Endodermal cell (in vitro differentiated cells): Measurements from ENCODE around the gene PRMT7. TPM values are rescaled to one million over a fixed set of nuclear protein-coding genes. Genes with fewer than 3 reads are reported as not detected.

Experiments
- DNase-seq: peaks from one replicate; pipeline ENCODE4 v3.0.0-alpha.2; 2017
- H3K27ac ChIP-seq: 2 replicates; pipeline ENCODE4 v1.5.1; 2013; ENCODE audit warnings: mild to moderate bottlenecking, low read depth, low read length, moderate library complexity
- H3K27me3 ChIP-seq: 2 replicates; pipeline ENCODE4 v1.6.1; 2013; ENCODE audit warnings: mild to moderate bottlenecking, low read length, moderate library complexity; ENCODE audit not compliant: insufficient read depth, control insufficient read depth, poor library complexity, severe bottlenecking
- H3K36me3 ChIP-seq: 2 replicates; pipeline ENCODE4 v1.7.0; 2013; ENCODE audit warnings: mild to moderate bottlenecking, low read length, moderate library complexity; ENCODE audit not compliant: control insufficient read depth, insufficient read depth
- H3K4me1 ChIP-seq: one replicate; pipeline ENCODE4 v1.7.0; 2013; ENCODE audit warnings: low read length; ENCODE audit not compliant: control insufficient read depth, insufficient read depth
- H3K4me3 ChIP-seq: 2 replicates; pipeline ENCODE4 v1.5.1; 2013; ENCODE audit warnings: mild to moderate bottlenecking, low read length, moderate library complexity
- H3K9ac ChIP-seq: 2 replicates; pipeline ENCODE4 v1.6.1; 2013; ENCODE audit warnings: mild to moderate bottlenecking, low read length, moderate library complexity; ENCODE audit not compliant: poor library complexity, severe bottlenecking; ENCODE audit errors: extremely low read depth
- H3K9me3 ChIP-seq: 2 replicates; pipeline ENCODE4 v1.6.1; 2013; ENCODE audit warnings: mild to moderate bottlenecking, low read length, moderate library complexity; ENCODE audit not compliant: control insufficient read depth
- H3K27ac Mint-ChIP-seq: 2 replicates; pipeline ENCODE4 v1.8.0; 2020; ENCODE audit warnings: mixed read lengths
- H3K27me3 Mint-ChIP-seq: 2 replicates; pipeline ENCODE4 v1.8.0; 2021; ENCODE audit warnings: mild to moderate bottlenecking, mixed read lengths; ENCODE audit not compliant: insufficient read depth
- H3K36me3 Mint-ChIP-seq: 2 replicates; pipeline ENCODE4 v1.8.0; 2020; ENCODE audit warnings: low read depth, mixed read lengths
- H3K4me1 Mint-ChIP-seq: 2 replicates; pipeline ENCODE4 v1.8.0; 2020; ENCODE audit warnings: mixed read lengths
- H3K4me3 Mint-ChIP-seq: 2 replicates; pipeline ENCODE4 v1.8.0; 2020; ENCODE audit warnings: mild to moderate bottlenecking, moderate library complexity, mixed read lengths
- H3K9me3 Mint-ChIP-seq: 2 replicates; pipeline ENCODE4 v1.8.0; 2020; ENCODE audit warnings: mild to moderate bottlenecking, mixed read lengths
- WGBS, 2 experiments: methylation state at CpG; one replicate each; pipeline versions ENCODE4 v1.1.5 to v1.1.7; 2013; ENCODE audit warnings: missing lambda C conversion rate in 2 of 2, mixed read lengths in 1 of 2; ENCODE audit not compliant: insufficient coverage in 1 of 2, insufficient read length in 1 of 2; 5-methylcytosine and 5-hydroxymethylcytosine counted together
- total RNA-seq, 2 donors: library from RNA; stranded (reverse); fragmentation: NEBNext Ultra II Directional in 1 of 2; extraction: Animal tissue kit (Norgen Biotek cat#: 25700) in 1 of 2; gene quantifications; 2 replicates in 1 of 2; 3 replicates in 1 of 2; pipeline ENCODE4 v1.2.1, GENCODE V29; 2021
- TF ChIP-seq, protein P1 (sequence below): fragments of 200-600 bp; sonication (generic); conservative IDR thresholded peaks from 2 replicates; pipeline ENCODE4 v1.5.0; 2021; ENCODE audit warnings: antibody characterized with exemption, mild to moderate bottlenecking

The PRMT7 gene
- total RNA-seq, 2 donors from 2014 or later, result 63.9 to 68.5 TPM

DNA sequence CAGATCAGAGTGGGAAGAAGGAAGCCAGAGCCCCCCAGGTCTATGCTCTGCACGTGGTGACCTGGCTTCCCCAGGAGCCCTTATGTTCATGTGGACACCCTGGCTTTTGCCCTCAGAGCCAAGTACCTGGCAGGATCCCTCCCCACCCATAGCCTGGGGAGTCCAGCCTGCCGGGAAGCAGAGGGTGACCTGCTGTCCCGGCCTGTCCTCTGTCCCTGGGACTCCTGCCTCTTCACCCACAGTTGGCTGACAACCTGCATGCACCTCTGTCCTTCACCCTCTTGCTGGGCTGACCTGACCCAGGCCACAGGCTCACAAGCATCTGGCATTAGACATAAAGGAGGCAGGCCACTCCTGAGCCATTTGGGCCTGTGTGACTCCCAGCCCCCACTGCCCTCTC, 77.3 kb downstream of the PRMT7 start:
- Histone ChIP-seq H3K4me3 (no peak overlapping the region), H3K27ac (no peak overlapping the region), H3K36me3 (no peaks in the 10 kb centered on the region), H3K9me3 (no peaks in the 10 kb centered on the region), H3K4me1 (peaks cover 11% of the 10 kb centered on the region), H3K9ac (no peak overlapping the region), H3K27me3 (no peaks in the 10 kb centered on the region)
- Mint-ChIP-seq H3K27ac (no peak overlapping the region), H3K4me3 (no peak overlapping the region), H3K9me3 (no peaks in the 10 kb centered on the region), H3K27me3 (no peaks in the 10 kb centered on the region), H3K36me3 (no peaks in the 10 kb centered on the region), H3K4me1 (peaks cover 51% of the 10 kb centered on the region)
- WGBS, 2 experiments, result 86 to 93% methylated on average over 3 of the region's 3 CpGs
- DNase-seq, result no peak
- TF ChIP-seq, protein P1, sequence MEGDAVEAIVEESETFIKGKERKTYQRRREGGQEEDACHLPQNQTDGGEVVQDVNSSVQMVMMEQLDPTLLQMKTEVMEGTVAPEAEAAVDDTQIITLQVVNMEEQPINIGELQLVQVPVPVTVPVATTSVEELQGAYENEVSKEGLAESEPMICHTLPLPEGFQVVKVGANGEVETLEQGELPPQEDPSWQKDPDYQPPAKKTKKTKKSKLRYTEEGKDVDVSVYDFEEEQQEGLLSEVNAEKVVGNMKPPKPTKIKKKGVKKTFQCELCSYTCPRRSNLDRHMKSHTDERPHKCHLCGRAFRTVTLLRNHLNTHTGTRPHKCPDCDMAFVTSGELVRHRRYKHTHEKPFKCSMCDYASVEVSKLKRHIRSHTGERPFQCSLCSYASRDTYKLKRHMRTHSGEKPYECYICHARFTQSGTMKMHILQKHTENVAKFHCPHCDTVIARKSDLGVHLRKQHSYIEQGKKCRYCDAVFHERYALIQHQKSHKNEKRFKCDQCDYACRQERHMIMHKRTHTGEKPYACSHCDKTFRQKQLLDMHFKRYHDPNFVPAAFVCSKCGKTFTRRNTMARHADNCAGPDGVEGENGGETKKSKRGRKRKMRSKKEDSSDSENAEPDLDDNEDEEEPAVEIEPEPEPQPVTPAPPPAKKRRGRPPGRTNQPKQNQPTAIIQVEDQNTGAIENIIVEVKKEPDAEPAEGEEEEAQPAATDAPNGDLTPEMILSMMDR, result no peak

DNA sequence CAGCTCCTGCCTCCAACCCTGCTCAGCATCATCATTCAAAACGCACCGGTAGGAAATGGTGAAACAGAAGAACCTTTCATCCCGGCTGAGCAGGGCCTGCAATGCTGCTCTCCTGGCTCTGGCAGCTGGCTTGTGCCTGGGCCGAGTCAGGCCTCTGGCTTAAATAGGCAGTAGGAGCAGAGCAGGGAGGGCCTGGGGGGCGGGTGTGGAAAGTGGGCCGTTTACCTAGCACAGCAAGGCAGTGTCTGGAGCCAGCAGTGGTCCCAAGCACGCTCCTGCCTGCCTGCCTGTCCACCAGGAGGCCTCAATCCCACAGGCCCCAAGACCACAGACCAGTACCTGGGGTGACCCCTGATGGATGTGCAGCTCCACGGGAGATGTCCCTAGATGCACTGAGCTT, 78.2 kb downstream of the PRMT7 start:
- Histone ChIP-seq H3K27ac (no peak overlapping the region), H3K27me3 (no peaks in the 10 kb centered on the region), H3K9me3 (no peaks in the 10 kb centered on the region), H3K4me1 (peaks cover 9% of the 10 kb centered on the region), H3K4me3 (no peak overlapping the region), H3K36me3 (no peaks in the 10 kb centered on the region), H3K9ac (no peak overlapping the region)
- Mint-ChIP-seq H3K9me3 (no peaks in the 10 kb centered on the region), H3K4me3 (no peak overlapping the region), H3K4me1 (peaks cover 42% of the 10 kb centered on the region), H3K27ac (no peak overlapping the region), H3K36me3 (no peaks in the 10 kb centered on the region), H3K27me3 (no peaks in the 10 kb centered on the region)
- no peak for DNase-seq
- TF ChIP-seq, protein P1, result peak; percentile 61
- 87 to 100% methylated on average over 1 to 8 of the region's 8 CpGs for WGBS, 2 experiments

DNA sequence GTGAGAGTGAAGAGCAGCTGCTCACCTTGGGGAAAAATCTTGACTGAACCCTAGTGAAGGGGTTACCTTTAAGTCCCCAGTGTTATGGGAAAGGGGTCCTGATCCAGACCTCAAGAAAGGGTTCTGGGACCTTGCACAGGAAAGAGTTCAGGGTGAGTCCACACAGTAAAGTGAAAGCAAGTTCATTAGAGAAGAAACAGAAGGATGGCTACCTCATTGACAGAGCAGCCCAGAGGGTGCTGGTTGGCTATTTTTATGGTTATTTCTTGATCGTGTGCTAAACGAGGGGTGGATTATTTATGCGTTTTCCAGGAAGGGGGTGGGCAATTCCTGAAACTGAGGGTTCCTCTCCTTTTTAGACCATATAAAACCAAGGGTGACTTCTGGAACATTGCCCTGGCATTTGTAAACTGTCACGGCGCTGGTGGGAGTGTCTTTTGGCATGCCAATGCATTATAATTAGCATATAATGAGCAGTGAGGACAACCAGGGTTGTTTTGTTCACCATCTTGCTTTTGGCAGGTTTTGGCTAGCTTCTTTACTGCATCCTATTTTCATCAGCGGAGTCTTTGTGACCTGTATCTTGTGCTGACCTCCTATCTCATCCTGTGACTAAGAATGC, 79.0 kb downstream of the PRMT7 start:
- TF ChIP-seq, protein P1, result no peak
- Mint-ChIP-seq H3K27me3 (no peaks in the 10 kb centered on the region), H3K4me1 (peaks cover 34% of the 10 kb centered on the region), H3K36me3 (no peaks in the 10 kb centered on the region), H3K27ac (peak overlapping the region; percentile 37), H3K4me3 (no peak overlapping the region), H3K9me3 (no peaks in the 10 kb centered on the region)
- WGBS, 2 experiments, result 81 to 87% methylated on average over 4 to 6 of the region's 6 CpGs
- Histone ChIP-seq H3K4me1 (peaks cover under 1% of the 10 kb centered on the region), H3K9me3 (no peaks in the 10 kb centered on the region), H3K27me3 (no peaks in the 10 kb centered on the region), H3K4me3 (no peak overlapping the region), H3K36me3 (no peaks in the 10 kb centered on the region), H3K27ac (no peak overlapping the region), H3K9ac (no peak overlapping the region)
- DNase-seq, result no peak
